ENCODE data around the gene ATPAF1. TPM values are rescaled to one million over a fixed set of nuclear protein-coding genes. Genes with fewer than 3 reads are reported as not detected.

ATPAF1 gene
- total RNA-seq, 1 experiment from 2014 or later = 39.0 TPM

- ATAC-seq (no peak), DNase-seq (ENCODE audit: low read depth, low spot score) (no peak)
- TF ChIP-seq SIN3A (IDR thresholded peaks at IDR 0.05; ENCODE audit: borderline replicate concordance, insufficient read depth, low read depth, low read length) (no peak), TCF7L2 (IDR thresholded peaks at IDR 0.05; ENCODE audit: low read depth, low read length) (no peak), CTCF (IDR thresholded peaks at IDR 0.05) (no peak), REST (IDR thresholded peaks at IDR 0.05; ENCODE audit: insufficient read depth in 1 of 2, low read depth in 2 of 2, low read length in 1 of 2) (no peak), POLR2AphosphoS5 (IDR thresholded peaks at IDR 0.05; ENCODE audit: low read depth, low read length) (no peak)
- Histone ChIP-seq H3K27me3 (ENCODE audit: control insufficient read depth, insufficient read depth, low read length) (no peaks in the 10 kb centered on the region), H3K36me3 (ENCODE audit: control insufficient read depth, insufficient read depth, low read length) (no peaks in the 10 kb centered on the region), H3K9me3 (ENCODE audit: control insufficient read depth, insufficient read depth, low read depth, low read length) (no peaks in the 10 kb centered on the region), H3K4me3 (ENCODE audit: low read depth in 2 of 2, low read length in 2 of 2) (no peak overlapping the region), H3K27ac (ENCODE audit: low read length) (no peak overlapping the region), H3K4me1 (ENCODE audit: control insufficient read depth, insufficient read depth, low read length) (no peaks in the 10 kb centered on the region)
- in situ Hi-C loops (cut with HindIII; ENCODE audit: low pct_unique_long_range_greater_than_20kb, low sequenced_read_pairs) (no loop called here), intact Hi-C loops (cut with micrococcal nuclease; ENCODE audit: unreplicated experiment) (no loop called here)
- ChIA-PET POLR2A (interaction anchor here (0.8 kb wide), 1 partner anchor 34 kb away, joined by 3 read pairs; no protein-coding TSS in a partner anchor), CTCF (no interaction called here)
- no TSS peak for BruUV-seq (replicated peaks)
Observed at GRCh38 chr1:46596846-46597245, 71.3 kb downstream of the ATPAF1 start.

- H3K4me1 ChIP-seq (ENCODE audit: control insufficient read depth, insufficient read depth, low read length) = no peaks in the 10 kb centered on the region
- intact Hi-C loops (cut with micrococcal nuclease; ENCODE audit: unreplicated experiment) = no loop called here
- BruUV-seq (replicated peaks) = no TSS peak
- no peaks in the 10 kb centered on the region for H3K36me3 ChIP-seq (ENCODE audit: control insufficient read depth, insufficient read depth, low read length)
- no peak overlapping the region for H3K4me3 ChIP-seq (ENCODE audit: low read depth in 2 of 2, low read length in 2 of 2)
- H3K27ac ChIP-seq (ENCODE audit: low read length) = no peak overlapping the region
- no peaks in the 10 kb centered on the region for H3K27me3 ChIP-seq (ENCODE audit: control insufficient read depth, insufficient read depth, low read length)
- ChIA-PET POLR2A (interaction anchor here (0.8 kb wide), 1 partner anchor 33 kb away, joined by 3 read pairs; no protein-coding TSS in a partner anchor), CTCF (no interaction called here)
- TF ChIP-seq TCF7L2 (IDR thresholded peaks at IDR 0.05; ENCODE audit: low read depth, low read length) (no peak), CTCF (IDR thresholded peaks at IDR 0.05) (no peak), REST (IDR thresholded peaks at IDR 0.05; ENCODE audit: insufficient read depth in 1 of 2, low read depth in 2 of 2, low read length in 1 of 2) (no peak), SIN3A (IDR thresholded peaks at IDR 0.05; ENCODE audit: borderline replicate concordance, insufficient read depth, low read depth, low read length) (no peak), POLR2AphosphoS5 (IDR thresholded peaks at IDR 0.05; ENCODE audit: low read depth, low read length) (no peak)
- H3K9me3 ChIP-seq (ENCODE audit: control insufficient read depth, insufficient read depth, low read depth, low read length) = no peaks in the 10 kb centered on the region
- ATAC-seq (no peak), DNase-seq (ENCODE audit: low read depth, low spot score) (no peak)
- in situ Hi-C loops (cut with HindIII; ENCODE audit: low pct_unique_long_range_greater_than_20kb, low sequenced_read_pairs) = no loop called here
Observed at GRCh38 chr1:46596036-46596435, 72.1 kb downstream of the ATPAF1 start.

All from Panc1 (cell line).